ENCODE results near the gene TRIM44.

GRCh38 chr11:35671396-35672127, 9.0 kb downstream of the TRIM44 start:
- TF ChIP-seq, protein P1, sequence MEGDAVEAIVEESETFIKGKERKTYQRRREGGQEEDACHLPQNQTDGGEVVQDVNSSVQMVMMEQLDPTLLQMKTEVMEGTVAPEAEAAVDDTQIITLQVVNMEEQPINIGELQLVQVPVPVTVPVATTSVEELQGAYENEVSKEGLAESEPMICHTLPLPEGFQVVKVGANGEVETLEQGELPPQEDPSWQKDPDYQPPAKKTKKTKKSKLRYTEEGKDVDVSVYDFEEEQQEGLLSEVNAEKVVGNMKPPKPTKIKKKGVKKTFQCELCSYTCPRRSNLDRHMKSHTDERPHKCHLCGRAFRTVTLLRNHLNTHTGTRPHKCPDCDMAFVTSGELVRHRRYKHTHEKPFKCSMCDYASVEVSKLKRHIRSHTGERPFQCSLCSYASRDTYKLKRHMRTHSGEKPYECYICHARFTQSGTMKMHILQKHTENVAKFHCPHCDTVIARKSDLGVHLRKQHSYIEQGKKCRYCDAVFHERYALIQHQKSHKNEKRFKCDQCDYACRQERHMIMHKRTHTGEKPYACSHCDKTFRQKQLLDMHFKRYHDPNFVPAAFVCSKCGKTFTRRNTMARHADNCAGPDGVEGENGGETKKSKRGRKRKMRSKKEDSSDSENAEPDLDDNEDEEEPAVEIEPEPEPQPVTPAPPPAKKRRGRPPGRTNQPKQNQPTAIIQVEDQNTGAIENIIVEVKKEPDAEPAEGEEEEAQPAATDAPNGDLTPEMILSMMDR (IDR thresholded peaks at IDR 0.05; ENCODE audit: insufficient read depth, low read length, poor library complexity, severe bottlenecking): no peak
- no peak for TF ChIP-seq EZH2phosphoT487 (conservative IDR thresholded peaks at IDR 0.05; ENCODE audit: low read length)

Measured in SU-DHL-6 (cell line).